Cardiac muscle cell (in vitro differentiated cells and primary cell): Measurements from ENCODE around the gene CCDC197. TPM values are rescaled to one million over a fixed set of nuclear protein-coding genes. Genes with fewer than 3 reads are reported as not detected.

Source experiments
- DNase-seq, 2 donors: peaks; one replicate each; pipeline versions ENCODE4 v3.0.0 to v3.0.0-alpha.2; 2010 to 2017; ENCODE audit warnings: low read depth in 1 of 2, low spot score in 1 of 2
- H3K27ac ChIP-seq: fragments of 200-600 bp; sonication (generic); 2 replicates; pipeline ENCODE4 v1.5.1; 2016
- H3K27me3 ChIP-seq: fragments of 200-600 bp; sonication (generic); 2 replicates; pipeline ENCODE4 v1.6.0; 2016; ENCODE audit warnings: control low read depth
- H3K36me3 ChIP-seq: fragments of 200-600 bp; sonication (generic); 2 replicates; pipeline ENCODE4 v1.5.1; 2016; ENCODE audit warnings: control low read depth
- H3K4me1 ChIP-seq: fragments of 200-600 bp; sonication (generic); 2 replicates; pipeline ENCODE4 v1.8.1; 2017; ENCODE audit warnings: low read depth, mild to moderate bottlenecking, mixed run types
- H3K4me3 ChIP-seq: fragments of 200-600 bp; sonication (generic); 2 replicates; pipeline ENCODE4 v1.5.1; 2016; ENCODE audit warnings: mild to moderate bottlenecking
- H3K9me3 ChIP-seq: fragments of 200-600 bp; sonication (generic); 2 replicates; pipeline ENCODE4 v1.5.1; 2017; ENCODE audit warnings: low read depth, mild to moderate bottlenecking, control low read depth
- CTCF ChIP-seq: IDR thresholded peaks from 2 replicates; pipeline ENCODE4 v1.5.1; 2012; ENCODE audit warnings: low read depth, mild to moderate bottlenecking, low read length
- polyA plus RNA-seq: library from polyadenylated mRNA; unstranded; fragments of >200 nt; fragmentation: Nextera tagmentation; extraction: Ambion mirVana; gene quantifications from 2 replicates; pipeline ENCODE4 v1.2.1, GENCODE V29; 2016
- total RNA-seq: library from RNA; depleted of rRNA; stranded (reverse); fragments of >200 nt; gene quantifications from 2 replicates; pipeline ENCODE4 v1.2.3, GENCODE V29; 2016

The CCDC197 gene
- total and polyA plus RNA-seq, 2 experiments from 2014 or later, result not detected

DNA sequence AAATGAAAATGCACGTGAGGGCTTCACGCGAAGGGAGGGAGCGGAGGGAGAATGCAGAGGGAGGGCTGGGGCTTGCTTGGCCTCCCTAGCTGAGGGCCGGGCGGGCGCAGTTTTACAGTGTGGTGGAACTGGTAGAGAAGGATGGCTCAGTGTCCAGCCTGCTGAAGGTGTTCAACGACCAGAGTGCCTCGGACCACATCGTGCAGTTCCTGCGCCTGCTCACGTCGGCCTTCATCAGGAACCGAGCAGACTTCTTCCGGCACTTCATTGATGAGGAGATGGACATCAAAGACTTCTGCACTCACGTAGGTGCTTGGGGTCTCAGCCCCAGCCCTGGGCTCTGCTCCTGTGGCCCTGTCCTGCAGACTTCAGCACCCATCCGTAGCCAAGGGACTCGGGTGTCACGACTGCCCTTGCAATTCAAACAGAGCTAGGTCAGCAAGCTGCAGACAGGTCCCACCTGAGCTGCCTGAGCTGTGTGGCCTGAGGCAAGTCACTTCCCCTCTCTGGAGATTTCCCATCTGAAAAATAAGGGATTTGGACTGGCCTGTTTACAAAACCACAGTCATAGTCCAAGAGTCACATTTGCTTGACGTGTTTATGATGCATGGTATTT is 47.5 kb downstream of the CCDC197 start:
- DNase-seq, result no peak
- Histone ChIP-seq H3K36me3 (peaks cover 25% of the 10 kb centered on the region), H3K27ac (no peak overlapping the region), H3K27me3 (no peaks in the 10 kb centered on the region), H3K4me1 (no peaks in the 10 kb centered on the region), H3K9me3 (no peaks in the 10 kb centered on the region), H3K4me3 (no peak overlapping the region)
- no peak for TF ChIP-seq CTCF

- Histone ChIP-seq H3K27me3 (no peaks in the 10 kb centered on the region), H3K4me3 (no peak overlapping the region), H3K9me3 (no peaks in the 10 kb centered on the region), H3K36me3 (peaks cover 30% of the 10 kb centered on the region), H3K4me1 (peaks cover 3% of the 10 kb centered on the region), H3K27ac (no peak overlapping the region)
- no peak for DNase-seq
- TF ChIP-seq CTCF, result no peak
Observed at GRCh38 chr14:94045101-94045500, 48.0 kb downstream of the CCDC197 start.

DNA sequence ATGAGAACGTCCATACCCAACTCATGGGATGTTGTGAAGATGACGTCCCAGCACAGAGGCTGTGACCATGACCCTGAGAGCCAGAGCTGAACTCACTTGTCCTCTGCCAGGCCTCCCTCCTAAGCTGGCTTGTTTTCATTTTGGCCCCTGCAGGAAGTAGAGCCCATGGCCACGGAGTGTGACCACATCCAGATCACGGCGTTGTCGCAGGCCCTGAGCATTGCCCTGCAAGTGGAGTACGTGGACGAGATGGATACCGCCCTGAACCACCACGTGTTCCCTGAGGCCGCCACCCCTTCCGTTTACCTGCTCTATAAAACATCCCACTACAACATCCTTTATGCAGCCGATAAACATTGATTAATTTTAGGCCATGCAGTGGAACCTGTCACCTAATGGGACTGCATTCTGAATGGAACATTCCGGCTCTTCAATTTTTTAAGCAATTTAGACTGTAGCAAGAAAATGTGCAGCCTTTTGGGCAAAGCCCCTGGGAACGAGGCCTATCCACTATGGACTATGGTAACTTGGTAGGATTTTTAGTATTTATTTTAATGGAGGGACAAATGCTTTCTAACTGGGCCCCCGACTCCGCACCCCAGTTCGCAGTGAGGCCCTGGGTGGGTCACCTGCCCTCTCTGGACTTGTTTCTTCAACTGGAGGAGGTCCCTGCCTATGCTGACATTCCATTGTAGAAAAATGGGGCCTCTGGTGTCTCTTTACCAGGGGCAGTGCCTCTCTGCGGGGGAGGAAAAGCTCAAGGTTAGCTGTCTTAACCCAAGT is 48.7 kb downstream of the CCDC197 start:
- Histone ChIP-seq H3K4me3 (no peak overlapping the region), H3K9me3 (no peaks in the 10 kb centered on the region), H3K4me1 (peaks cover 8% of the 10 kb centered on the region), H3K36me3 (peaks cover 31% of the 10 kb centered on the region), H3K27me3 (no peaks in the 10 kb centered on the region), H3K27ac (peak overlapping the region; percentile 53)
- no peak for TF ChIP-seq CTCF
- DNase-seq, result no peak

DNA sequence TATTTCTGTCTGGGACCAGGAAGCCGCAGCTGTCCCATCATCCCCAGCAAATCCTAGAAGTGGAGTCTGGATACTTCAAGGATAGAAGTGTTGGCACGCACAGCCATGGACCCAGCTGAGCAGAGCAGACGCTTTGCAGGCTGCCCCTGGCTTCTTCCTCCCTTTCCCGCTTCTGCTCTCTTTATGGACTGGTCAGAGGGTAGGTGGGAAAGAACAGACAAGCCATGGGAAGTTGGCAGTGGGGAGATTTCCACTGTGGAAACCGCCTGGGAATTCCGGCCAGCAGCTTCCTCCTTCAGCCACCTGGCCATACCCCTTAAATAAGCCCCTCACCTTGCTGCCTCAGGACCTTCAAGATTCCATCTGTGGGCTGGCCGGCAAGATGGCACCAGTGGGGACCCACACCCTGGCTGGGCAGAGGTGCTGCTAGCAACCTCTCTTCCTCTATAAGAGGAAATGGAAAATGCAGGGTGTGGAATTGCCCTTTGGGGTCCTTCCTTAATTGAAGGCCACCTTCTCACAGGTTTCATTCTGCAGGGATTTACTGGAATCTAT is 49.7 kb downstream of the CCDC197 start:
- Histone ChIP-seq H3K9me3 (no peaks in the 10 kb centered on the region), H3K36me3 (peaks cover 31% of the 10 kb centered on the region), H3K27me3 (no peaks in the 10 kb centered on the region), H3K27ac (peak overlapping the region; percentile 53), H3K4me3 (no peak overlapping the region), H3K4me1 (peaks cover 17% of the 10 kb centered on the region)
- TF ChIP-seq CTCF, result no peak
- no peak for DNase-seq

GRCh38 chr14:94047581-94047980 is 50.5 kb downstream of the CCDC197 start:
- DNase-seq, result no peak
- Histone ChIP-seq H3K27ac (peak overlapping the region; percentile 53), H3K9me3 (no peaks in the 10 kb centered on the region), H3K4me1 (peaks cover 25% of the 10 kb centered on the region), H3K4me3 (no peak overlapping the region), H3K27me3 (no peaks in the 10 kb centered on the region), H3K36me3 (peaks cover 36% of the 10 kb centered on the region)
- TF ChIP-seq CTCF, result no peak
